GM18508 (cell line): Measurements from ENCODE around the gene GFPT1.
"Not testable (repeated sequence)": the region's sequence is repeated elsewhere in the genome, so short reads cannot be mapped to it uniquely, and the experiment has no call there.

Experiments
- ATAC-seq: cut with Tn5 transposase; IDR thresholded peaks from one replicate; pipeline ENCODE4 v1.9.1; 2021; ENCODE audit warnings: moderate number of reproducible peaks; ENCODE audit not compliant: insufficient read depth, unreplicated experiment

The GFPT1 gene

GRCh38 chr2:69386789-69387734, at the start of gene GFPT1:
Gene GFPT1 (minus strand): TSS chr2:69387227. CDS start chr2:69387071, 156 bp downstream.
- no peak for ATAC-seq

- no peak for ATAC-seq
These were observed 49.5 kb upstream of the GFPT1 start for GRCh38 chr2:69436596-69436937.

GRCh38 chr2:69434753-69435152, 47.7 kb upstream of the GFPT1 start:
- no peak for ATAC-seq

GRCh38 chr2:69429491-69430183, 42.6 kb upstream of the GFPT1 start:
- no peak for ATAC-seq

- ATAC-seq: no peak
These were observed 42.0 kb upstream of the GFPT1 start for GRCh38 chr2:69428981-69429380.

GRCh38 chr2:69424419-69424818, 37.4 kb upstream of the GFPT1 start:
- ATAC-seq: no peak

- no peak for ATAC-seq
These were observed 35.2 kb upstream of the GFPT1 start for GRCh38 chr2:69422198-69422597.

- not testable (repeated sequence) for ATAC-seq
These were observed 32.1 kb upstream of the GFPT1 start for GRCh38 chr2:69419111-69419510.

- no peak for ATAC-seq
These were observed 29.1 kb upstream of the GFPT1 start for GRCh38 chr2:69416147-69416546.

GRCh38 chr2:69411120-69411519, 24.1 kb upstream of the GFPT1 start:
- no peak for ATAC-seq

GRCh38 chr2:69405306-69405705, 18.3 kb upstream of the GFPT1 start:
- no peak for ATAC-seq

- no peak for ATAC-seq
These were observed 13.1 kb upstream of the GFPT1 start for GRCh38 chr2:69400121-69400520.

GRCh38 chr2:69397234-69397633, 10.2 kb upstream of the GFPT1 start:
- no peak for ATAC-seq

GRCh38 chr2:69395866-69396265, 8.8 kb upstream of the GFPT1 start:
- no peak for ATAC-seq

- ATAC-seq: no peak
These were observed 6.9 kb upstream of the GFPT1 start for GRCh38 chr2:69393963-69394362.

GRCh38 chr2:69390471-69390870, 3.4 kb upstream of the GFPT1 start:
- ATAC-seq: no peak

- ATAC-seq: no peak
These were observed 3.0 kb upstream of the GFPT1 start for GRCh38 chr2:69390001-69390400.

- no peak for ATAC-seq
These were observed 2.2 kb upstream of the GFPT1 start for GRCh38 chr2:69389271-69389670.

- ATAC-seq: no peak
These were observed 899 bp upstream of the GFPT1 start for GRCh38 chr2:69387770-69388481.

GRCh38 chr2:69386360-69386759, 667 bp downstream of the GFPT1 start:
- no peak for ATAC-seq
